ENCODE measurements around the gene SMYD3.

GRCh38 chr1:246034630-246035029 lies 472.4 kb downstream of the SMYD3 start:
- TF ChIP-seq CTCF (IDR thresholded peaks at IDR 0.05; ENCODE audit: insufficient read depth, low read depth, low read length) (no peak), EZH2 (IDR thresholded peaks at IDR 0.05; ENCODE audit: insufficient read depth, low read length) (no peak)

Data from astrocyte (in vitro differentiated cells and primary cell).